Stimulated activated CD4-positive, alpha-beta T cell treated with anti-CD3 and anti-CD28 coated beads, Interleukin-4, amount 100 ng/mL, for 1 hour (primary cell): Measurements from ENCODE around the gene CALHM5.

Source experiments
- DNase-seq: peaks from one replicate; pipeline ENCODE4 v3.0.0-alpha.2; 2020

Gene CALHM5

DNA sequence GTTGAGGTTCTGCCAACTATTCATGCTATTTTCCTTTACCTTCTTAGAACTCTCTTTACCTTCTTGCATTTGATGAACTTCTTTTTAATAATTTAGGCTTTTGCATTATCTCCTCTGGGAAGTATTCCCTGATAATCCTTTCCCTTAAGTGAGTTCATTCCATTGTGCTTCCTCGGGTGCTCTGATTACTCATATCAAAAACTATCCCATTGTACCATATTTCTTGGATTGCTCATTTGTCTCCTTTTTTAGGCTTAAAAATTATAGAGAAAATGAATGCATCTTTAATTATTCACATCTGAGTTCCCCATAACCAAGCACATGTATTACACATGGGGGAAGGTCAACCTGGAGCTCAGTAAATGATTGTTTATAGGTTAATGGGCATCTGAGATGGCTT lies 44.6 kb downstream of the CALHM5 start:
- no peak for DNase-seq

DNA sequence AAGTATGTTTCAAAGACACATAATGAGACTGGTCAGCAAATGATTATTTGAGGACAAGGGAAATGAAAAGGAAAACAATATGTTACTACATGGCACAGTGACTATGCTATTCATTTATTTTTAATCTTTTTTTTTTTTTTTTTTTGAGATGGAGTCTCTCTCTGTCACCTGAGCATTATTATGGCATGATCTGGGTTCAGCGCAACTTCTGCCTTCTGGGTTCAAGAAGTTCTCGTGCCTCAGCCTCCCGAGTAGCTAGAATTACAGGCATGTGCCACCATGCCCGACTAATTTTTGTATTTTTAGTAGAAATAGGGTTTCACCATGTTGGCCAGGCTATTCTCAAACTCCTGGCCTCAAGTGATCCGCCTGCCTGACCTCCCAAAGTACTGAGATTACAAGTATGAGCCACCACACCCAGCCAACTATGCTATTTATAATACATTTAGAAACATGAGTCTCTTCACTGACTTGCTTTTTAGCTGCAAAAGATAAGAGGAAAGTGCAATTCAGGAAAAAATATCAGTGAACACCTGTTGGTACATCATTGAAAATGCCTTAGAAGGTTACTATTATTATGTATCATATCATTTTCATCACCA lies 45.5 kb downstream of the CALHM5 start:
- no peak for DNase-seq

DNA sequence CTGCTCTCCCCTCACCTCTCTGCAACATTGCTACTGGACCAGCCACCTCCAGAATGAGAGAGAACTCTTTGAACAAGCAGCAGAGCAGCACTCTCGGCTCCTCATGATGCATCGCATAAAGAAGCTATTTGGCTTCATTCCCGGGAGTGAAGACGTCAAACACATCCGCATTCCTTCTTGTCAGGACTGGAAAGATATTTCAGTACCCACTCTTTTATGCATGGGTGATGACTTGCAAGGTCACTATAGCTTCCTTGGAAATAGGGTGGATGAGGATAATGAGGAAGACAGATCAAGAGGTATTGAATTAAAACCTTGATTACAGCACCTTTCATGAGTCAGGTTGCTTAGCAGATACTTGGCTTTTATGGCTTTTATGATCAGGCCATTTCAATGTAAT lies 46.5 kb downstream of the CALHM5 start:
- no peak for DNase-seq

DNA sequence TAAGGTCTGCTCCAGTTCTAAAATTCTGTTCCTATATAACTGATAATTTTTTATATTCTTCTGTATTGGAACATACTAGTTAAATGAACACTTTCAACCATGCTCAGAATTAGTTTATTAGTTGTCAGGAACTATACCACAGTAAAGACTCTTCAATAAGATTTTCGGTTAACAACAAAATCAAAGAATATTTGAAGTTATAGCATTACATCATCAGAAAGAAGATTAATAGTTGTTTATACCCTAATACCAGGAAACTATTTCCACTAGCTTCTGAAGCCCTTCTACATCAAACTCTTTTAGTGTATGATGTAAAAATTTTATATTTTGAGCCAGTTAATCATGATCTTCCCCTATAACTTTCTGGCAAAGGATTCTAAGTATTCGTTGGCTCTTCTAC lies 48.7 kb downstream of the CALHM5 start:
- DNase-seq: no peak

DNA sequence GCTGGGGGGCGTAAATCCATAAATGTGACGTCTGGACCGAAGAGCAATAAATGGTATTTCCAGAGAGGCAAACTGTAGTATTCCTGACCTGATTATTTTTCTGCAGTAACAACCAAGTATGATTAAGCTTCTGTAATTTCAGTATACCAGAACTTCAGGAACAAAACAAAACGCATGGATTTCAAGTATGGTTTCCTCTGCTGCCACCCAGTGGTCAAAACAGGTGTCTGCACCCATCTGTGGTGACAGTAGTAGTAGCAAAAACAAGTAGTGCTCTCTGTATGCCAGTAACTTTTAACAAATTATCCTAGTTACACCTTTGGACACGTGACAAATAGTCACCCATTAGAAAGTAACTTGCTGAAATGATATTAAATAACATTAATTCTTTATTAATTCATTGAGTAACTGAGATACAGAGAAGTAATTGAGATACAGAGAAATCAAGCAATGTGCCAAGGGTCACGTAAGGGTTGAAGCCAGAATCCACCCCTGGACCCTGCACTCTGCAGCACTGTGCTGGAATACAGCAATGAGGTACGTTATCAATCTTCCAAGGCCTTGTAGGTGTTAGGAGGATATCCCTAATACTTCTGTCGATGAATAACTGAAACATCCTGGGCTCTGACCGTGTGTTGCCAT lies 50.1 kb downstream of the CALHM5 start:
- DNase-seq: peak; percentile 62

DNA sequence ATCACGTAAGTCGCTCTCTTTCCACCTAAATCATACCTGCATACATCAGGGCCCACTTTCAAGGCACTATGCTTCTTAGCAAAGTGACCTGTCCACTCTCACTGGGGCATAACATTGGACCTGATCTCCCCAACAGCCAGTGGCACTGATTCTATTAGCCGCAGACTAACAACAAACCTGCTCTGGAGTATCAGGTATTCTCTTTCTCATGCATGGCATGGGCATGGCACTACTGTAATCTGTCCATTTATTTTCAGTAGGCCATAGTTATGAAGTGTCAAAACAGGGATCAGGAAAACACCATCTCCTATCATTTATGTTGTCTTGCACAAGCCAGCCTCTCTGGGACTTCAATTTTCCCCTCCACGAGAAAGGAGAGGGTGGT lies 50.6 kb downstream of the CALHM5 start:
- DNase-seq: no peak

DNA sequence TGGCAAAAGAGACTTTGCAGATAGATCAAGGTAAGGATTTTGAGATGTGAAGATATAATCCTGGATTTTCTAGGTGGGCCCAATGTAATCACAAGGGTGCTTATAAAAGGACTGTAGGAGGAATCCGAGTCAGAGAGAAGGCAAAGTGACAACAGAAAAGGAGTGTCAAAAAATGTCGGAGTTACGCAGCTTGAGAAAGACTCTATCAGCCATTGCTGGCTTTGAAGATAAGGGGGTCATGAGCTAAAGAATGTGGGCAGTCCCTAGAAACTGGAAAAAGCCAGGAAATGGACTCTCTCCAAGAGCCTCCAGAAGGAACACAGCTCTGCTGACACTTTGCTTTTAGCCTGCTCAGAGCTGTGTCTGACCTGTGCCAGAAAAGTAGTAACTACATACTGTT lies 51.2 kb downstream of the CALHM5 start:
- no peak for DNase-seq

DNA sequence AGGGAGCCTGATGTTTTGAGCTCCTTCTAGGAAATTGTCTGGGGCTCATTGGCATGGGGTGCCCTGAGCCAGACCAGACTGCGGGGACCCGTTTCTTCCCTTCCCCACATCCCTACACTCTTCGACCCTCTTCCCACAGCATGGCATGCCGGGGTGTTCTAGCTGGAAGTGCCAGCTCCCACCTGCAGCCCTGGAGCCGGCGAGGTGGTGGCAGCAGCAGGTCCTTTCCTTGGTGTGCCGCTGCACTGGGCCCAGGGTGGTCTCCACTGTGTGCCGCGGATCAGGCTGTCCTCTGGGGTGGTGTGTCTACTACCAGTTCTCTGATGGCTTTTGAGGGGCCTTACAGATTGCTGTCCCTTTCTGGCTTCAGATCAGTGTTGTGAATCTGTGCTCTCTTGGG lies 52.4 kb downstream of the CALHM5 start:
- DNase-seq: no peak

DNA sequence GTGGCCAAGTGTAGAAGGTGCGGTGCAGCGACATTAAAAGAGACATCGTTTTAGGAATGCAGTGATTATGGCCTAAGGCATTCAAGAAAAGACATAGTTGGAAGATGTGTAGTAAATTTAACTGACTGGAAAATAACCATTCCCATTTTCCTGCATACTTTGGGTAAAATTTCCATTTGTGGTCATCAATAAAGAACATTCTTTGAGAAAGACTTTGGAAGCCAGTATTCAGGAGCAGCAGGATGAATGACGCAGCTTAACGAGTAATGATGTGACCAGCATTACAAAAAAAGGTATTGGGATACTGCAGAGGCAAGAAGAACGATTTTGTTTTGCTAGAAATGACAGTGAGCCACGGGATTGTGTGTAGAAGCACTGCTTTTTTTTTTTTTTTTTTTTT lies 52.9 kb downstream of the CALHM5 start:
- no peak for DNase-seq

DNA sequence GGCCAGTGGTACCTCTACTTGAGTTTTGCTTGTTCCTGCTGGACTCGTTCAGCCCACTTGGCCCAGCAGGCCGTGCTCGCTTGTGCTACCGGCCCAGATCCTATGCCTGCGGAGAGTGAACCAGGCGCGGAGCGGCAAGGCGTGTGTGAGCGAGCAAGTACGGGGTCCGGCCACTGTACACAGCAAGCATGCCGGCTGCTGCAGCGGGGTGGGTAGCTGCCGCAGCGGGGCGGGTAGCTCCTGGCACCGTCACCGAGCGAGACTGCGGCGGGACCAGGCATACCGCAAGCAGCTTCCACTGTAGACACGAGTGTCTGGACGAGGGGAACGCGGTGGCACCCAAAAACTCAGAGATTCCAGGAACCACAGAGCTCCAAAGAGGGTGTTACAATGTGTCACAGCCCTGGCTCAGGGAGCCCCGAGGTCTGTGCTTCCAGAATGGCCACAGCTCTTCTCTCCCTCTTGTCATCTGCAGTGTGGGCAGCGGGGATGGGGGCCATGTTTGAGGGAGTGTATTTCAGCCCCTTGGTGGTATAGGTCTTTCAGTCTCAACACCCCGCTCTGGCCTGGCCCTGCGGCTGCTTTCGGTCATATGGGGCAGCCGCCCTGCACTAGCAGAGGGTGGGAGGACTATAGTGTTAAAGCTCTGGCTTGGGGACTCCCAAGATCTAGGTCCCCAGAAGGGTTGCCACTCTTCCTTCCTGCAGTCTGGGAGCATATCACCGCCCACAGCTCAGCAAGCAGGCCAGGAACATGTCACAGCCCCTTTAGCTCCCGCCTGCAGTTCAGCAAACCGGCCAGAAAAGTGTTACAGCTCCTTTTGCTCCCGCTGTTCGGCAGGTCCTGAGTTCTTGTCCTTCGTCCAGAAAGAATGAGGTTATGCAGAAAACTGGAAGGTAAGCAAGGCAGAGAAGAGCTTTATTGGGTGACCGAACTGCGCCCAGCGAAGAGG lies 53.8 kb downstream of the CALHM5 start:
- DNase-seq: peak; percentile 11

DNA sequence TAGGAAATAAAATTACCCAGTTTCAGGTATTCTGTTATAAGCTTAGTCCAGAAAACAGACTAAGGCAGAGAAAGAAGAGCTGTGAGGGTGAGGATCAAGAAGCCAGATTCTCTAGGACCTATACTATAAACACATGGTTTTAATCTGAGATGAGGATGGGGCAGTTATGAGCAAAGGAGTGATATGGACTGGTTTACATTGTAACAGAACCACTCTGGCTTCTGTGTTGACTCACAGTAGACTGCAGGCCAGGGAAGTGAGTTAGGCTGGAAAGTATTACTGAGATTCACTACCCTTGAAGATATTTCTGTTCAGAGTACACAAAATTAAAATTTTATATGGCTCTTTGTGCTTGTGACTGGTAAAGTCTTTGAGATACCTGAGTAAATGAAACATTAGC lies 56.7 kb downstream of the CALHM5 start:
- DNase-seq: no peak

DNA sequence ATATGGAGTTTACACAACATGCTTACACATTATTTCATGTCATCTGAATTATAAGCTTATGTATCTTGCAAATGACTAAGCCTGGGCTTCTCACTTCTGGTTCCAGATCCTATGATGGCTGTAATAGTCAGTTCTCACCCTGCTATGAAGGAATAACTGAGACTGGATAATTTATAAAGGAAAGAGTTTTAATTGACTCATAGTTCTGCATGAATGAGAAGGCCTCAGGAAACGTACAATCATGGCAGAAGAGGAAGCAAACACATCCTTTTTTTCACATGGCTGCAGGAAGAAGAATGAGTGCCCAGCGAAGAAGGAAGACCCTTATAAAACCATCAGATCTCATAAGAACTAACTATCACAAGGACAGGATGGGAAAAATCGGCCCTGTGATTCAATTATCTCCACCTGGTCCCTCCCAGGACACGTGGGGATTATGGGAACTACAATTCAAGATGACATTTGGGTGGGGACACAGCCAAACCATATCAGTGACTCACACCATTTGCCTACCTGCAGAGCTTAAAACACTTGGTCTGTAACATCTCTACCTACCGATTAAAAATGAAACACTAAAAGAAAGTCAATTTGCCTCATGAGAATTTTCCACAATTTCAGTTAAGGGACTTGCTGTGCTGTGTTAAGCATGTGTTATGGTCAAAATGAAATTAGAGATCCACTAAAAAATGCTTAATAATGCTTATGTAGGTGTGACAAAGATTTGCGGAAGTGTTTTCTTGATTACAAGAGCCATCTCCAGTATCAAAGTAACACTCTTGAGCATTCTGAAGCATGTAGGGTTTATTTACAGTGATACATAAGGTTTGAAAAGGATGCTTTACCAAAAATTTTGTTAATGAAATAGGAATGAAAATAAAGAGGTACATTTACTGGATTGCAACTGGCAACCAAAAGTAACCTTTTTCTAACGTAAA lies 57.6 kb downstream of the CALHM5 start:
- no peak for DNase-seq

DNA sequence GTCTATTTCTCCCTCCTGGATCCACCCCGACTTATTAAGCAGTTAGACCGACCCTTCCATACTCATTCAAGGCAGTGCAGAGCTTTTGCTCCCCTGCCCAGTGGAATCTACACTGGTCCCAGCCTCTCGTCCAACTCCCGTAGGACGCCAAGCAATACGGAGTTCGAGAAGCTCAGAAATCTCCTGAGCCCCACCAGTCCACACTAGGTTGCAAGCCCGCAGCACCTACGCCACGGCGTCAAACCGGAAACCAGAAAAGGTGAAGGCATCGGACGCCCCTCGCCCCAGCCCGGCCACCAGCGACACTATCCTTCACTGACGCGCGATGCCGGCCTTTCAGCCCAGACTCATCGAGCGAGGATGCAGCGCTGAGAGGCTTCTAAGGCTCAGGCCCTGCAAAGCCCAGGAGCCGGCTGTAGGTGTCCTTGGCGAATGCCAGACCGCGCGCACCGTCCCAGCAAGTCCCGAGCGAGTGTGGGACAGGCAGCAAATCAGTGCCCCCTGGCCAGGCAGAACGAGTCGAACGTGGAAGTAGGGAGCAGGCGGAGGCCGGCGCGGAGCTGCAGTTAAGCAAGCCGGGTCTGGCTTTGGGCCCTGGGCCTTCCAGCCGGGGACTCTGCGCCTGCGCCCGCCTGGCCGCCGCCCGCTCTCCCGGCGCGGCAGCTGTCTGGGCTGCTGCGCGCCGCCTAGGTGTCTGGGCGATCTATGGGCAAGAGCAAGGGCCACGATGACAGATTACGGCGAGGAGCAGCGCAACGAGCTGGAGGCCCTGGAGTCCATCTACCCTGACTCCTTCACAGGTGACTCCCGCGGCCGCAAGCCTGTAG lies 59.6 kb downstream of the CALHM5 start, which contains the start of gene RWDD1:
TSS of gene RWDD1 (plus strand) at position 649 of the 827 bp plus-strand sequence. CDS start at position 728, 79 bp downstream.
- peak; percentile 97 for DNase-seq

DNA sequence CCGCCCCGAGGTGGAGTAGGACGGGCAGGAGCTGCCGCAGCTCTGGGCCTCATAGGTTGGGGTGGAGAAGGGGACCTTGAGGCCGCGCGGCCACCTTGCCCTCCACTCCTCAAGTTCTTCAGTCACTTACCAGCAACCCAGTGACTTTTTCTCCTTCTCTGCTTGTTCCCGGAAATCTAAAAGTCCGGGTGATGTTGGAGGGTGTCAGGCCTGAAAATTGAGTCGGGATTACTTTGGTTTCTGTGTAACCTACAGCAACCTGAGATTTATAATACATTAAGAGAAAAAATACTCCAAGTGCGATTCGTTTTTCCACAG lies 60.2 kb downstream of the CALHM5 start:
- no peak for DNase-seq

DNA sequence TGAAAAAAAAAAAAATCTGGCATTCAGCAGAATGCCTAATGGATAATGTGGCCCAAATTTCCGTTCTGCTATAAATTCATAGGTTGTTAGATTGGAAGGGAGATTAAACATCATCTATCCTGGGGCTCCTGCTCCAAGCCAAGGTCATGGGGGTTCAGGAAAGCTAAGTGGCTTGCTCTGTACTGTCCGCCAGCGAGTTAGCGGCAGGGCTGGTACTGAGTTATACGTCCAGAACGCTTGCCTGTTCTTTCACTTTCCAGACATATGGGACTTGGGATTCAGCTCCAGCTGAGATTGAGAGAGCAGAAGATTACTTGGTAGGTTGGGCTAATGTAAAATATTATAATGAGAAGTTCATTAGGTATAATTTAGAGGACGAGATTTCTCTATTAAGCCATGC lies 60.7 kb downstream of the CALHM5 start:
- DNase-seq: no peak
